Activated naive CD8-positive, alpha-beta T cell treated with anti-CD3 and anti-CD28 coated beads, Interleukin-2, amount 10 ng/mL, durations not matched to agents 7 days and 5 days (primary cell): ENCODE measurements around the gene AMBRA1. TPM values are rescaled to one million over a fixed set of nuclear protein-coding genes. Genes with fewer than 3 reads are reported as not detected.
"Not testable (repeated sequence)": the region's sequence is repeated elsewhere in the genome, so short reads cannot be mapped to it uniquely, and the experiment has no call there.

Experiments
- ATAC-seq: fragments of 150-1000 bp; cut with Tn5 transposase; one replicate; pipeline ENCODE4 v1.10.0; 2021; ENCODE audit warnings: low read depth, moderate library complexity
- POLR2A ChIA-PET: fragments of 350-600 bp; sonication (Branson Sonifier 250); formaldehyde crosslinking; loops from one replicate; lab custom pipeline; 2021; ENCODE audit warnings: antibody characterized with exemption; lab: Charles Lee
- DNase-seq: peaks from one replicate; pipeline ENCODE4 v3.0.0; 2021
- H3K27ac Mint-ChIP-seq: one replicate; pipeline ENCODE4 v1.8.0; 2022; ENCODE audit warnings: mild to moderate bottlenecking, mixed read lengths
- H3K27me3 Mint-ChIP-seq: one replicate; pipeline ENCODE4 v1.8.0; 2022; ENCODE audit warnings: mild to moderate bottlenecking, moderate library complexity, mixed read lengths
- H3K36me3 Mint-ChIP-seq: one replicate; pipeline ENCODE4 v1.8.0; 2021; ENCODE audit warnings: mild to moderate bottlenecking, mixed read lengths
- H3K4me1 Mint-ChIP-seq: one replicate; pipeline ENCODE4 v1.8.0; 2021; ENCODE audit warnings: mixed read lengths
- H3K4me3 Mint-ChIP-seq: one replicate; pipeline ENCODE4 v1.8.0; 2022; ENCODE audit warnings: mild to moderate bottlenecking, moderate library complexity, mixed read lengths
- H3K9me3 Mint-ChIP-seq: one replicate; pipeline ENCODE4 v1.8.0; 2021; ENCODE audit warnings: mixed read lengths
- total RNA-seq, 2 experiments: library from RNA; stranded (reverse); gene quantifications; one replicate each; pipeline ENCODE4 v1.2.3, GENCODE V29; 2021

AMBRA1 gene
- total RNA-seq, 2 experiments from 2014 or later, result 39.1 to 40.5 TPM

- peaks cover 21% of the 10 kb centered on the region for H3K27me3 Mint-ChIP-seq
- H3K4me3 Mint-ChIP-seq, result no peak overlapping the region
- ATAC-seq (no peak), DNase-seq (no peak)
- POLR2A ChIA-PET, result no interaction called here
- H3K36me3 Mint-ChIP-seq, result peaks cover 1% of the 10 kb centered on the region
- H3K4me1 Mint-ChIP-seq, result peaks cover 9% of the 10 kb centered on the region
- H3K27ac Mint-ChIP-seq, result no peak overlapping the region
- no peaks in the 10 kb centered on the region for H3K9me3 Mint-ChIP-seq
Observed at GRCh38 chr11:46382646-46383403, 211.0 kb downstream of the AMBRA1 start.

- Mint-ChIP-seq H3K27ac (no peak overlapping the region), H3K4me3 (peak overlapping the region; percentile 68), H3K9me3 (no peaks in the 10 kb centered on the region), H3K4me1 (peaks cover 6% of the 10 kb centered on the region), H3K27me3 (peaks cover 18% of the 10 kb centered on the region), H3K36me3 (peaks cover 9% of the 10 kb centered on the region)
- ATAC-seq, result peak; percentile 5
- peak; percentile 38 for DNase-seq
- POLR2A ChIA-PET, result no interaction called here
Observed at GRCh38 chr11:46381819-46382645, 211.8 kb downstream of the AMBRA1 start.

GRCh38 chr11:46381048-46381818 is 212.6 kb downstream of the AMBRA1 start, which contains the start of gene MDK:
MDK (plus strand) TSS chr11:46381669; CDS start chr11:46382058, 389 bp downstream.
- peak; percentile 60 for DNase-seq
- peak; percentile 10 for ATAC-seq
- Mint-ChIP-seq H3K9me3 (no peaks in the 10 kb centered on the region), H3K27me3 (peaks cover 10% of the 10 kb centered on the region), H3K4me1 (peaks cover 6% of the 10 kb centered on the region), H3K27ac (peak within 1 kb of the TSS; percentile 76), H3K4me3 (peak within 1 kb of the TSS; percentile 75), H3K36me3 (peaks cover 13% of the 10 kb centered on the region)
- POLR2A ChIA-PET, result no interaction called here

GRCh38 chr11:46380340-46381047 is 213.3 kb downstream of the AMBRA1 start:
- ATAC-seq (peak; percentile 38), DNase-seq (peak; percentile 73)
- peaks cover 13% of the 10 kb centered on the region for H3K36me3 Mint-ChIP-seq
- H3K4me3 Mint-ChIP-seq, result peak overlapping the region; percentile 75
- no peaks in the 10 kb centered on the region for H3K9me3 Mint-ChIP-seq
- H3K27me3 Mint-ChIP-seq, result peaks cover 9% of the 10 kb centered on the region
- POLR2A ChIA-PET, result interaction anchor here (0.6 kb wide), 1 partner anchor 85 kb away, joined by 3 read pairs; no protein-coding TSS in a partner anchor
- H3K4me1 Mint-ChIP-seq, result peaks cover 6% of the 10 kb centered on the region
- peak overlapping the region; percentile 76 for H3K27ac Mint-ChIP-seq

- H3K27me3 Mint-ChIP-seq, DNase-seq, H3K9me3 Mint-ChIP-seq, H3K4me1 Mint-ChIP-seq, ATAC-seq, H3K4me3 Mint-ChIP-seq, H3K27ac Mint-ChIP-seq: not testable (repeated sequence)
- POLR2A ChIA-PET, result interaction anchor here (0.6 to 1.1 kb wide), 2 partner anchors 31 to 450 kb away, joined by 3 to 8 read pairs; no protein-coding TSS in a partner anchor
- peaks cover 16% of the 10 kb centered on the region for H3K36me3 Mint-ChIP-seq
Observed at GRCh38 chr11:46379482-46380293, 214.1 kb downstream of the AMBRA1 start.

DNA sequence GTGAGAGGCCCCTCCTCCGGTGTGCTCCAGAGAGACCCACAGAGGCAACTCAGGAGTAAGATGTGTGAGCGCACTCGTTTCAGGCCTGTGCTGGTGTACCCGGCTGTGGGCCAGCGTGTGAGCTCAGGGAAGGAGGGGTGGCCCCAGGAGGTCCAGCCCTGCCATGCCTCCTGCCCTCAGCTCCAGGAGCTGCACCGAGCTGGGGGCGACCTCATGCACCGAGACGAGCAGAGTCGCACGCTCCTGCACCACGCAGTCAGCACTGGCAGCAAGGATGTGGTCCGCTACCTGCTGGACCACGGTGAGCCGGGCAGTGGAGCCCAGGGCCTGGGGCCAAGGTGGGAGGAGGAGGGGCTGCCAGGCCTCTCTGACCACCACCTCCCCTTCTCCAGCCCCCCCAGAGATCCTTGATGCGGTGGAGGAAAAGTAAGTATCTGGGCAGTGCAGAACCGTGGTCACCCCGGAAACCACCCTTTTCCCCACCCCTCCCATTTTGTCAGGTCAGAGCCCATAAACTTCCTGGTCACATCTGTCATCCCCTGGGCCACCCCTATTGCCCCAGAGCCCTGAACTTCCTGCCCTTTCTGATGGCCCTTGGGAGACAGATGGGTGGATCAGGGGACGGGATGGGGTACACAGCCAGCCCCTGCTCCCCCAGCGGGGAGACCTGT is 214.9 kb downstream of the AMBRA1 start:
- Mint-ChIP-seq H3K36me3 (peaks cover 16% of the 10 kb centered on the region), H3K4me3 (no peak overlapping the region), H3K9me3 (no peaks in the 10 kb centered on the region), H3K27ac (no peak overlapping the region), H3K4me1 (peaks cover 6% of the 10 kb centered on the region), H3K27me3 (peaks cover 9% of the 10 kb centered on the region)
- POLR2A ChIA-PET, result interaction anchor here (0.6 to 1.1 kb wide), 2 partner anchors 30 to 200 kb away, joined by 3 read pairs; no protein-coding TSS in a partner anchor
- no peak for DNase-seq
- no peak for ATAC-seq

DNA sequence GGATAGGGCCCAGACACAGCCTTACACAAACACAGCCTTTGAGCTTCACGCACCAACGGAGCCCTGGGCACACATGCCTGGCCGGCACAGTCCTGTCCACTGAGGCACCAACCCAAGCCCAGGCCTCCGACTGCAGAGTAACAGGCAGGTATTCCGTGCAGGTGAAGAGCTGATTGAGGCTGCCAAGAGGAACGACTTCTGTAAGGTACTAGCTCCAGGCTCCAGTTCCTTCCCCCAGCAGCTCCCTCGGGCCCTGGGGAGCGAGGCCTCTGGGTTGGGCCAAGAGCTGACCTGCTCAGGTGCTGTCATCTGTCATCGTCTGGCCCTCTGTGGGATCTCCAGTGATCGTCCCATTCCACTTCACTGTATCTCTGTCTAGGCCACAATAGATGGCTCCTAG is 215.5 kb downstream of the AMBRA1 start:
- peaks cover 16% of the 10 kb centered on the region for H3K36me3 Mint-ChIP-seq
- H3K9me3 Mint-ChIP-seq, result no peaks in the 10 kb centered on the region
- peaks cover 6% of the 10 kb centered on the region for H3K4me1 Mint-ChIP-seq
- ATAC-seq (no peak), DNase-seq (no peak)
- POLR2A ChIA-PET, result interaction anchor here (0.6 kb wide), 1 partner anchor 200 kb away, joined by 3 read pairs; no protein-coding TSS in a partner anchor
- no peak overlapping the region for H3K4me3 Mint-ChIP-seq
- no peak overlapping the region for H3K27ac Mint-ChIP-seq
- peaks cover 7% of the 10 kb centered on the region for H3K27me3 Mint-ChIP-seq

DNA sequence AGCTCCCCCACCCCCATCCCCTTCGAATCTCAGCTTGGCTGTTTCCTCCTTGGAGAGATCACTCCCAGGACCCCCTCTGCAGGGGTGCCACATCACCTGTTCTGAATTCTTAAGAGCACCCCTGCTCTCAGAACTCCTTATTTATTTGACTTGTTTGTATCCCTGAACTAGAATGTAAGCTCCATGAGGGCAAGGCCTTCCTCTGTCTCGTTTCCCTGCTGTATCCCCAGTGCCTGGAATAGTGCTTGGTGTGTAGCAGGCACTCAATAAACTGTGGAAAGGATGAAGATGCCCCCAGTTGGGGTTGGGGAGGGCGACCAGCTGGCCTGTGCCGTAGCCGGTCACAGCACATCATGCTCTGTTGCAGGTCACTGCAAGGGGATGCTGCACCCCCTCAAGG is 216.0 kb downstream of the AMBRA1 start:
- Mint-ChIP-seq H3K27ac (no peak overlapping the region), H3K27me3 (peaks cover 7% of the 10 kb centered on the region)

GRCh38 chr11:46377290-46377689 is 216.5 kb downstream of the AMBRA1 start:
- H3K36me3 Mint-ChIP-seq, result peaks cover 16% of the 10 kb centered on the region

More for the DNA sequence above, 216.0 kb downstream of the AMBRA1 start:
- no peak for ATAC-seq
- Mint-ChIP-seq H3K9me3 (no peaks in the 10 kb centered on the region), H3K4me3 (no peak overlapping the region), H3K4me1 (peaks cover 6% of the 10 kb centered on the region), H3K36me3 (peaks cover 16% of the 10 kb centered on the region)
- DNase-seq, result no peak
- POLR2A ChIA-PET, result no interaction called here

GRCh38 chr11:46376258-46377050 is 217.4 kb downstream of the AMBRA1 start:
- DNase-seq (no peak), ATAC-seq (no peak)
- Mint-ChIP-seq H3K27ac (no peak overlapping the region), H3K36me3 (peaks cover 16% of the 10 kb centered on the region), H3K9me3 (no peaks in the 10 kb centered on the region), H3K27me3 (no peaks in the 10 kb centered on the region), H3K4me1 (peaks cover 4% of the 10 kb centered on the region), H3K4me3 (no peak overlapping the region)
- POLR2A ChIA-PET, result no interaction called here

More at GRCh38 chr11:46377290-46377689, 216.5 kb downstream of the AMBRA1 start:
- ATAC-seq (no peak), DNase-seq (no peak)
- peaks cover 7% of the 10 kb centered on the region for H3K27me3 Mint-ChIP-seq
- no peak overlapping the region for H3K27ac Mint-ChIP-seq
- no peak overlapping the region for H3K4me3 Mint-ChIP-seq
- POLR2A ChIA-PET, result no interaction called here
- H3K4me1 Mint-ChIP-seq, result peaks cover 6% of the 10 kb centered on the region
- no peaks in the 10 kb centered on the region for H3K9me3 Mint-ChIP-seq
